SK-N-SH treated with all-trans-retinoic acid at 6 μM for 48 hours (cell line): ENCODE data around the gene BMPR1B.

ENCODE experiments used
- ATAC-seq: fragments of 200-7000 bp; cut with Tn5 transposase; 3 replicates; pipeline ENCODE4 v1.9.1; 2020; ENCODE audit warnings: mild to moderate bottlenecking, moderate library complexity
- ARNTL ChIP-seq: fragments of 450-650 bp; formaldehyde crosslinking; IDR thresholded peaks from 2 replicates; pipeline ENCODE4 v1.5.0; 2020; ENCODE audit warnings: low read depth, mild to moderate bottlenecking, moderate library complexity, borderline replicate concordance
- BACH2 ChIP-seq: fragments of 250-450 bp; sonication (Bioruptor Pico); IDR thresholded peaks from 2 replicates; pipeline ENCODE4 v1.9.0; 2021; ENCODE audit warnings: mild to moderate bottlenecking, borderline replicate concordance
- CSDC2 ChIP-seq: fragments of 250-450 bp; sonication (Bioruptor Pico); IDR thresholded peaks from 2 replicates; pipeline ENCODE4 v1.5.0; 2020; ENCODE audit warnings: mild to moderate bottlenecking, moderate library complexity
- CSRNP3 ChIP-seq: fragments of 250-450 bp; sonication (Bioruptor Pico); IDR thresholded peaks from 2 replicates; pipeline ENCODE4 v1.5.1; 2021; ENCODE audit warnings: mild to moderate bottlenecking, moderate library complexity
- ESRRG ChIP-seq: fragments of 250-450 bp; sonication (Bioruptor Pico); IDR thresholded peaks from 2 replicates; pipeline ENCODE4 v1.6.1; 2021; ENCODE audit warnings: mild to moderate bottlenecking
- GLIS3 ChIP-seq: fragments of 250-450 bp; sonication (Bioruptor Pico); IDR thresholded peaks from 2 replicates; pipeline ENCODE4 v1.5.0; 2020; ENCODE audit warnings: mild to moderate bottlenecking, moderate library complexity
- ISL1 ChIP-seq: fragments of 250-450 bp; sonication (Bioruptor Pico); IDR thresholded peaks from 2 replicates; pipeline ENCODE4 v2.1.2; 2022; ENCODE audit warnings: mild to moderate bottlenecking, moderate library complexity
- OSR1 ChIP-seq: fragments of 250-450 bp; sonication (Bioruptor Pico); IDR thresholded peaks from 2 replicates; pipeline ENCODE4 v1.8.0; 2022; ENCODE audit warnings: moderate library complexity, mild to moderate bottlenecking, inconsistent platforms
- PATZ1 ChIP-seq: fragments of 250-450 bp; sonication (Bioruptor Pico); IDR thresholded peaks from 2 replicates; pipeline ENCODE4 v1.8.0; 2020; ENCODE audit warnings: mild to moderate bottlenecking, moderate library complexity, borderline replicate concordance
- PPARA ChIP-seq: fragments of 250-450 bp; sonication (Bioruptor Pico); IDR thresholded peaks from 2 replicates; pipeline ENCODE4 v1.5.0; 2020; ENCODE audit warnings: mild to moderate bottlenecking, borderline replicate concordance
- RARB ChIP-seq: fragments of 250-450 bp; sonication (Bioruptor Pico); IDR thresholded peaks from 2 replicates; pipeline ENCODE4 v1.8.0; 2021; ENCODE audit warnings: mild to moderate bottlenecking, moderate library complexity
- SNAI2 ChIP-seq: fragments of 250-450 bp; sonication (Bioruptor Pico); IDR thresholded peaks from 2 replicates; pipeline ENCODE4 v1.5.0; 2020; ENCODE audit warnings: mild to moderate bottlenecking, moderate library complexity
- TCF4 ChIP-seq: fragments of 250-450 bp; sonication (Bioruptor Pico); IDR thresholded peaks from 2 replicates; pipeline ENCODE4 v1.8.0; 2021; ENCODE audit warnings: mild to moderate bottlenecking, moderate library complexity, borderline replicate concordance
- TOX ChIP-seq: fragments of 250-450 bp; sonication (Bioruptor Pico); IDR thresholded peaks from 2 replicates; pipeline ENCODE4 v1.8.0; 2021; ENCODE audit warnings: mild to moderate bottlenecking, moderate library complexity, borderline replicate concordance
- ZC3H10 ChIP-seq: fragments of 250-450 bp; sonication (Bioruptor Pico); IDR thresholded peaks from 2 replicates; pipeline ENCODE4 v1.5.1; 2021; ENCODE audit warnings: mild to moderate bottlenecking, moderate library complexity
- ZFP3 ChIP-seq: fragments of 250-450 bp; sonication (Bioruptor Pico); IDR thresholded peaks from 2 replicates; pipeline ENCODE4 v1.5.0; 2020; ENCODE audit warnings: mild to moderate bottlenecking, moderate library complexity
- ZFP30 ChIP-seq: fragments of 450-650 bp; formaldehyde crosslinking; IDR thresholded peaks from 2 replicates; pipeline ENCODE4 v1.5.0; 2022; ENCODE audit warnings: mild to moderate bottlenecking, moderate library complexity
- ZNF565 ChIP-seq: fragments of 450-650 bp; formaldehyde crosslinking; conservative IDR thresholded peaks from 2 replicates; pipeline ENCODE4 v1.5.0; 2020; ENCODE audit warnings: low read depth, mild to moderate bottlenecking, moderate library complexity
- ZNF70 ChIP-seq: fragments of 450-650 bp; formaldehyde crosslinking; IDR thresholded peaks from 2 replicates; pipeline ENCODE4 v1.5.0; 2020; ENCODE audit warnings: mild to moderate bottlenecking, moderate library complexity
- ZNF8 ChIP-seq: fragments of 450-650 bp; formaldehyde crosslinking; IDR thresholded peaks from 2 replicates; pipeline ENCODE4 v1.5.0; 2020; ENCODE audit warnings: mild to moderate bottlenecking, moderate library complexity
- TF ChIP-seq, protein P1 (sequence below): fragments of 250-450 bp; sonication (Bioruptor Pico); IDR thresholded peaks from 2 replicates; pipeline ENCODE4 v1.8.0; 2021; ENCODE audit warnings: low read depth, mild to moderate bottlenecking, moderate library complexity, borderline replicate concordance
- TF ChIP-seq, protein P2 (sequence below): fragments of 250-450 bp; sonication (Bioruptor Pico); IDR thresholded peaks from 2 replicates; pipeline ENCODE4 v1.5.1; 2020; ENCODE audit warnings: low read depth, mild to moderate bottlenecking, moderate library complexity

The BMPR1B gene

GRCh38 chr4:94978904-94979303, 221.1 kb downstream of the BMPR1B start:
- no peak for ATAC-seq

DNA sequence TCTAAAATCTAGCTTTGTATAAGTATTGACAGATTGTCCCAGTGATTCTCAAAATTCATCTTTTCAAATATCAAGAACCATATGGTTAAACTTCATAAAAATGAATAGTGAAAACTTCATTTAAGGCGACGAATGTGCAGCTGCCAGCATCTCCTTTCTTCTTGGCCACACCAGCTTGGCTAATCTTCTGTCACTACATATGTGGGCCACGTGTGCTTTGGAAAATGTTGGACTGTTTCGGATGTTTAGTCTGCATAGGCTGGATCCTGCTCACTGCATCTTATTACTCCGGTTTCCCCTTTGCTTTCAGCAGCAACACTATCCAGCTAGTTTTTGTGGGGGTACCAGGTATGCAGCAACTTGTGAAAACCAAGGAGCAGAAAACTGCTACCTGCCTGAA, 221.9 kb downstream of the BMPR1B start:
- TF ChIP-seq SNAI2 (CRISPR knock-in tag) (no peak), OSR1 (CRISPR knock-in tag) (no peak), ARNTL (CRISPR knock-in tag) (no peak), GLIS3 (CRISPR knock-in tag) (no peak), ISL1 (CRISPR knock-in tag) (no peak), ZNF70 (CRISPR knock-in tag) (no peak), BACH2 (no peak), ZNF8 (CRISPR knock-in tag) (no peak), ZC3H10 (CRISPR knock-in tag) (no peak), PPARA (CRISPR knock-in tag) (no peak), ZFP3 (no peak)
- ATAC-seq: no peak

More at GRCh38 chr4:94978904-94979303, 221.1 kb downstream of the BMPR1B start:
- TF ChIP-seq OSR1 (CRISPR knock-in tag): no peak

DNA sequence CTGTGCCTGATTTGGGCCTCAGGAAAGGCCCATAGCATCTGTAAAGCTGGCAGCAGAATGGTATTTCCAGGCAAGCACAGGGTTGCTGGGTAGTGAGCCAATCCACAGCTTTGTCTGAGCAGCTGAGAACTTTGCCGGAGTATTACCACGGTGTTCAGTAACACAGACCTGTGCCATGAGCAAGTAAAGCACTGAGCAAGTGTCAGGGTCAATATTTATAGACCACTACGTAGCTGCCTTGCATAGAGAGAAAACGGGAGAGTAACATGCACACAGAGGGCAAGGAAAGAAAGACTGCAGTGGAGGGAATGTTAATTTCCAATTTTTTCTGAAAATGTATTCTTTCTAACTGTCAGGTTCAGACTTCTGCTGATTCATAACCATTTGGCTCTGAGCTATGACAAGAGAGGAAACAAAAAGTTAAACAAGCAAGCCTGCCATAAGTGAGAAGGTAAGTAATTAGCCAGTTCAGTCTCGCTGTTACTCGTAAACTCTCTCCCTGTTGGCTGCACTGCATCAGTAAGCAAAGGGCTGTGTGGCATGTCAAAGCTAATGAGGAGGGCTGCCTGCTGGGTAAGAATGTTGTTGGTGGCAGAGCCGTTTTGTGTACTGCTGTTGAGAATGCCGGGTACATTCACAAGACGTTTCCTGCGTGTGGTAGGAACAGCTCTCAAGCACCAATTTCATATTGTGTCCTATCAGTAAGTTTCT, 238.1 kb downstream of the BMPR1B start:
- no peak for ATAC-seq
- TF ChIP-seq ZNF565 (CRISPR knock-in tag) (no peak), ZNF70 (CRISPR knock-in tag) (no peak), TCF4 (no peak), CSRNP3 (no peak), ZFP30 (CRISPR knock-in tag) (no peak), ISL1 (CRISPR knock-in tag) (no peak), ZNF8 (CRISPR knock-in tag) (no peak), TOX (no peak)
- TF ChIP-seq, all 23 proteins: peak for 0

GRCh38 chr4:95000076-95000648, 242.4 kb downstream of the BMPR1B start:
- no peak for TF ChIP-seq BACH2
- TF ChIP-seq RARB (CRISPR knock-in tag): no peak
- TF ChIP-seq ZFP30 (CRISPR knock-in tag): no peak
- TF ChIP-seq ARNTL (CRISPR knock-in tag): no peak
- TF ChIP-seq, protein P1, sequence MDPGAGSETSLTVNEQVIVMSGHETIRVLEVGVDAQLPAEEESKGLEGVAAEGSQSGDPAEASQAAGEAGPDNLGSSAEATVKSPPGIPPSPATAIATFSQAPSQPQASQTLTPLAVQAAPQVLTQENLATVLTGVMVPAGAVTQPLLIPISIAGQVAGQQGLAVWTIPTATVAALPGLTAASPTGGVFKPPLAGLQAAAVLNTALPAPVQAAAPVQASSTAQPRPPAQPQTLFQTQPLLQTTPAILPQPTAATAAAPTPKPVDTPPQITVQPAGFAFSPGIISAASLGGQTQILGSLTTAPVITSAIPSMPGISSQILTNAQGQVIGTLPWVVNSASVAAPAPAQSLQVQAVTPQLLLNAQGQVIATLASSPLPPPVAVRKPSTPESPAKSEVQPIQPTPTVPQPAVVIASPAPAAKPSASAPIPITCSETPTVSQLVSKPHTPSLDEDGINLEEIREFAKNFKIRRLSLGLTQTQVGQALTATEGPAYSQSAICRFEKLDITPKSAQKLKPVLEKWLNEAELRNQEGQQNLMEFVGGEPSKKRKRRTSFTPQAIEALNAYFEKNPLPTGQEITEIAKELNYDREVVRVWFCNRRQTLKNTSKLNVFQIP (CRISPR knock-in tag): no peak; the same call in 1 of the 2 replicates
- TF ChIP-seq ESRRG (CRISPR knock-in tag): peak; percentile 96
- no peak for TF ChIP-seq OSR1 (CRISPR knock-in tag)
- TF ChIP-seq ZFP3: no peak
- TF ChIP-seq SNAI2 (CRISPR knock-in tag): peak; percentile 87
- no peak for TF ChIP-seq ZNF70 (CRISPR knock-in tag)
- 0 out of 2 replicates have a peak, but pooled peaks have one; percentile 21 for TF ChIP-seq PATZ1
- 0 out of 2 replicates have a peak, but pooled peaks have one; percentile 19 for TF ChIP-seq ZC3H10 (CRISPR knock-in tag)
- TF ChIP-seq ISL1 (CRISPR knock-in tag): peak; percentile 98
- TF ChIP-seq, protein P2, sequence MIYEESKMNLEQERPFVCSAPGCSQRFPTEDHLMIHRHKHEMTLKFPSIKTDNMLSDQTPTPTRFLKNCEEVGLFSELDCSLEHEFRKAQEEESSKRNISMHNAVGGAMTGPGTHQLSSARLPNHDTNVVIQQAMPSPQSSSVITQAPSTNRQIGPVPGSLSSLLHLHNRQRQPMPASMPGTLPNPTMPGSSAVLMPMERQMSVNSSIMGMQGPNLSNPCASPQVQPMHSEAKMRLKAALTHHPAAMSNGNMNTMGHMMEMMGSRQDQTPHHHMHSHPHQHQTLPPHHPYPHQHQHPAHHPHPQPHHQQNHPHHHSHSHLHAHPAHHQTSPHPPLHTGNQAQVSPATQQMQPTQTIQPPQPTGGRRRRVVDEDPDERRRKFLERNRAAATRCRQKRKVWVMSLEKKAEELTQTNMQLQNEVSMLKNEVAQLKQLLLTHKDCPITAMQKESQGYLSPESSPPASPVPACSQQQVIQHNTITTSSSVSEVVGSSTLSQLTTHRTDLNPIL (CRISPR knock-in tag): no peak
- no peak for TF ChIP-seq ZNF565 (CRISPR knock-in tag)
- 0 out of 2 replicates have a peak, but pooled peaks have one; percentile 42 for TF ChIP-seq TCF4
- no peak for TF ChIP-seq TOX
- TF ChIP-seq CSDC2: no peak
- TF ChIP-seq GLIS3 (CRISPR knock-in tag): no peak
- no peak for TF ChIP-seq PPARA (CRISPR knock-in tag)

More at GRCh38 chr4:95000076-95000648, 242.4 kb downstream of the BMPR1B start:
- ATAC-seq: no peak
